PC-3 (cell line): ENCODE measurements around the gene MAPK9. TPM values are rescaled to one million over a fixed set of nuclear protein-coding genes. Genes with fewer than 3 reads are reported as not detected.

Experiments used
- ATAC-seq: fragments of 200-7000 bp; cut with Tn5 transposase; 2 replicates; pipeline ENCODE4 v1.9.1; 2020; ENCODE audit warnings: mild to moderate bottlenecking, moderate library complexity
- BruUV-seq: library from RNA; stranded (reverse); fragments of 400-500 nt; replicated peaks from 2 replicates; lab custom pipeline; 2021; lab: Mats Ljungman, UMichigan
- CTCF ChIA-PET: fragments of 300-600 bp; sonication (Branson Sonifier 250); formaldehyde crosslinking; loops from one replicate; lab custom pipeline; 2022; ENCODE audit warnings: antibody characterized with exemption; lab: Charles Lee
- POLR2A ChIA-PET: fragments of 300-600 bp; sonication (Branson Sonifier 250); formaldehyde crosslinking; loops from one replicate; lab custom pipeline; 2022; ENCODE audit warnings: antibody characterized with exemption; ENCODE audit not compliant: unreplicated experiment; lab: Charles Lee
- DNase-seq: peaks from one replicate; pipeline ENCODE4 v3.0.0-alpha.2; 2015
- H2AFZ ChIP-seq: fragments of 300-600 bp; sonication (generic); 2 replicates; pipeline ENCODE4 v1.6.0; 2016; ENCODE audit warnings: antibody characterized with exemption, low read length
- H3F3A ChIP-seq: fragments of 300-600 bp; sonication (generic); one replicate; pipeline ENCODE4 v1.6.0; 2017; ENCODE audit warnings: antibody characterized with exemption, low read length, control low read depth, mild to moderate bottlenecking; ENCODE audit not compliant: unreplicated experiment
- H3K27ac ChIP-seq: fragments of 300-600 bp; sonication (generic); 2 replicates; pipeline ENCODE4 v1.5.1; 2016; ENCODE audit warnings: mild to moderate bottlenecking, low read length
- H3K27me3 ChIP-seq: fragments of 300-600 bp; sonication (generic); 2 replicates; pipeline ENCODE4 v1.6.1; 2016; ENCODE audit warnings: low read length, mixed read lengths
- H3K36me3 ChIP-seq: fragments of 300-600 bp; sonication (generic); 2 replicates; pipeline ENCODE4 v1.6.1; 2016; ENCODE audit warnings: low read depth, mixed run types, low read length, mixed read lengths
- H3K4me1 ChIP-seq: fragments of 300-600 bp; sonication (generic); 2 replicates; pipeline ENCODE4 v1.5.1; 2016; ENCODE audit warnings: low read length; ENCODE audit not compliant: insufficient read depth
- H3K4me2 ChIP-seq: fragments of 300-600 bp; sonication (generic); 2 replicates; pipeline ENCODE4 v1.6.0; 2016; ENCODE audit warnings: low read length
- H3K4me3 ChIP-seq: fragments of 300-600 bp; sonication (generic); 2 replicates; pipeline ENCODE4 v1.5.1; 2016; ENCODE audit warnings: mild to moderate bottlenecking, low read length, mixed read lengths
- H3K79me2 ChIP-seq: fragments of 300-600 bp; sonication (generic); 2 replicates; pipeline ENCODE4 v1.6.1; 2017; ENCODE audit warnings: low read length, mixed read lengths
- H3K9ac ChIP-seq: fragments of 300-600 bp; sonication (generic); 2 replicates; pipeline ENCODE4 v1.6.0; 2016; ENCODE audit warnings: mild to moderate bottlenecking, low read length
- H3K9me2 ChIP-seq: fragments of 300-600 bp; sonication (generic); replicated peaks from 2 replicates; pipeline ENCODE4 v1.6.1; 2016; ENCODE audit warnings: mixed run types, low read length, mixed read lengths
- H3K9me3 ChIP-seq: fragments of 300-600 bp; sonication (generic); 2 replicates; pipeline ENCODE4 v1.6.1; 2016; ENCODE audit warnings: low read length, mixed read lengths
- H4K20me1 ChIP-seq: fragments of 300-600 bp; sonication (generic); 2 replicates; pipeline ENCODE4 v1.6.1; 2016; ENCODE audit warnings: low read length, mixed read lengths
- CTCF ChIP-seq: fragments of 300-600 bp; sonication (generic); conservative IDR thresholded peaks from 2 replicates; pipeline ENCODE4 v1.5.1; 2017; ENCODE audit warnings: antibody characterized with exemption, low read depth, mild to moderate bottlenecking, low read length
- EZH2 ChIP-seq: fragments of 300-600 bp; sonication (generic); IDR thresholded peaks from one replicate; pipeline ENCODE4 v1.6.1; 2017; ENCODE audit warnings: antibody characterized with exemption, mild to moderate bottlenecking, low read length; ENCODE audit not compliant: unreplicated experiment
- EZH2phosphoT487 ChIP-seq: fragments of 300-600 bp; sonication (generic); IDR thresholded peaks from 2 replicates; pipeline ENCODE4 v1.6.1; 2018; ENCODE audit warnings: mild to moderate bottlenecking, antibody characterized with exemption, low read length, borderline replicate concordance
- intact Hi-C: fragments of 100-400 bp; cut with micrococcal nuclease; formaldehyde crosslinking; loops from 2 replicates; pipeline ENCODE4 v1.9.0; 2023
- total RNA-seq: library from RNA; depleted of rRNA; stranded (reverse); fragments of >200 nt; gene quantifications from 2 replicates; pipeline ENCODE4 v1.2.3, GENCODE V29; 2014

Gene MAPK9
- total RNA-seq, 1 experiment from 2014 or later, result 26.5 TPM

- Histone ChIP-seq H3K4me3 (no peak overlapping the region), H2AFZ (no peak overlapping the region), H3K9me2 (no peaks in the 10 kb centered on the region), H3F3A (peaks cover 3% of the 10 kb centered on the region), H3K4me2 (no peak overlapping the region), H3K9me3 (no peaks in the 10 kb centered on the region), H3K4me1 (peaks cover 34% of the 10 kb centered on the region), H3K27ac (no peak overlapping the region), H4K20me1 (no peaks in the 10 kb centered on the region), H3K79me2 (no peaks in the 10 kb centered on the region), H3K27me3 (no peaks in the 10 kb centered on the region), H3K9ac (no peak overlapping the region), H3K36me3 (no peaks in the 10 kb centered on the region)
- intact Hi-C loops, result no loop called here
- ATAC-seq, result peak; percentile 41
- no peak for TF ChIP-seq EZH2phosphoT487
- TF ChIP-seq CTCF, result peak; percentile 76
- no TSS peak for BruUV-seq
- ChIA-PET CTCF (interaction anchor here (0.6 to 1.3 kb wide), 5 partner anchors 10 to 102 kb away, joined by 3 to 23 read pairs (median 4); no protein-coding TSS in a partner anchor), POLR2A (no interaction called here)
- peak; percentile 85 for DNase-seq
Observed at GRCh38 chr5:180328296-180329137, 36.6 kb upstream of the MAPK9 start.

GRCh38 chr5:180326989-180327565 is 35.2 kb upstream of the MAPK9 start:
- H3K4me3 ChIP-seq, result no peak overlapping the region
- peaks cover 3% of the 10 kb centered on the region for H3F3A ChIP-seq
- H3K4me1 ChIP-seq, result peaks cover 22% of the 10 kb centered on the region
- no TSS peak for BruUV-seq
- H3K27me3 ChIP-seq, result no peaks in the 10 kb centered on the region
- intact Hi-C loops, result no loop called here
- H3K9me2 ChIP-seq, result no peaks in the 10 kb centered on the region
- ATAC-seq (no peak), DNase-seq (no peak)
- H3K4me2 ChIP-seq, result no peak overlapping the region
- H3K36me3 ChIP-seq, result no peaks in the 10 kb centered on the region
- TF ChIP-seq CTCF (no peak), EZH2phosphoT487 (no peak), EZH2 (no peak)
- H3K27ac ChIP-seq, result no peak overlapping the region
- no peak overlapping the region for H3K9ac ChIP-seq
- H3K79me2 ChIP-seq, result no peaks in the 10 kb centered on the region
- no peak overlapping the region for H2AFZ ChIP-seq
- POLR2A ChIA-PET, result no interaction called here
- CTCF ChIA-PET, result no interaction called here
- H4K20me1 ChIP-seq, result no peaks in the 10 kb centered on the region
- no peaks in the 10 kb centered on the region for H3K9me3 ChIP-seq

GRCh38 chr5:180324601-180324950 is 32.7 kb upstream of the MAPK9 start:
- POLR2A ChIA-PET, result no interaction called here
- CTCF ChIA-PET, result no interaction called here
- no peak for TF ChIP-seq EZH2phosphoT487
- no peak for TF ChIP-seq CTCF
- TF ChIP-seq EZH2, result no peak
- peaks cover 2% of the 10 kb centered on the region; the same call in 1 of the 2 replicates for H3K4me1 ChIP-seq
- H3K27me3 ChIP-seq, result no peaks in the 10 kb centered on the region
- no peak for DNase-seq
- no peak overlapping the region for H3K4me2 ChIP-seq
- H4K20me1 ChIP-seq, result no peaks in the 10 kb centered on the region
- H3K36me3 ChIP-seq, result no peaks in the 10 kb centered on the region
- no peaks in the 10 kb centered on the region for H3F3A ChIP-seq
- no peak overlapping the region for H3K4me3 ChIP-seq
- intact Hi-C loops, result no loop called here
- no peak for ATAC-seq
- no peaks in the 10 kb centered on the region for H3K9me2 ChIP-seq
- no peaks in the 10 kb centered on the region for H3K79me2 ChIP-seq
- H3K9me3 ChIP-seq, result no peaks in the 10 kb centered on the region
- no peak overlapping the region for H3K27ac ChIP-seq
- H3K9ac ChIP-seq, result no peak overlapping the region
- no peak overlapping the region for H2AFZ ChIP-seq
- BruUV-seq, result no TSS peak
